GM10248 (cell line): ENCODE data around the gene PHF21B.

ENCODE experiments used
- CTCF ChIA-PET: fragments of 300-600 bp; sonication (Branson Sonifier 250); formaldehyde crosslinking; extraction: SDS; loops from one replicate; lab custom pipeline; 2021; ENCODE audit warnings: antibody characterized with exemption; lab: Yijun Ruan, JAX
- POLR2A ChIA-PET: fragments of 350-650 bp; sonication (Branson Sonifier 250); formaldehyde crosslinking; extraction: SDS; loops from one replicate; lab custom pipeline; 2020; ENCODE audit warnings: antibody characterized with exemption; lab: Yijun Ruan, JAX
- DNase-seq: peaks from one replicate; pipeline ENCODE4 v3.0.0; 2012; ENCODE audit errors: extremely low spot score
- CTCF ChIP-seq: IDR thresholded peaks from 2 replicates; pipeline ENCODE4 v1.5.1; 2012; ENCODE audit warnings: mild to moderate bottlenecking, low read depth; ENCODE audit errors: extremely low read depth, missing control alignments, control extremely low read depth

PHF21B gene

GRCh38 chr22:44892803-44893730, 116.7 kb downstream of the PHF21B start:
- TF ChIP-seq CTCF: no peak
- no peak for DNase-seq
- CTCF ChIA-PET: no interaction called here
- POLR2A ChIA-PET: no interaction called here

- TF ChIP-seq CTCF: no peak
- DNase-seq: no peak
- ChIA-PET CTCF (no interaction called here), POLR2A (no interaction called here)
Observed at GRCh38 chr22:44892243-44892642, 117.6 kb downstream of the PHF21B start.

- ChIA-PET POLR2A (no interaction called here), CTCF (no interaction called here)
- TF ChIP-seq CTCF: no peak
- no peak for DNase-seq
Observed at GRCh38 chr22:44891791-44892190, 118.0 kb downstream of the PHF21B start.

- CTCF ChIA-PET: no interaction called here
Observed at GRCh38 chr22:44891293-44891747, 118.5 kb downstream of the PHF21B start.

GRCh38 chr22:44890416-44891292, 119.2 kb downstream of the PHF21B start:
- POLR2A ChIA-PET: no interaction called here
- no peak for DNase-seq
- no peak for TF ChIP-seq CTCF
- CTCF ChIA-PET: no interaction called here

More at GRCh38 chr22:44891293-44891747, 118.5 kb downstream of the PHF21B start:
- DNase-seq: no peak
- TF ChIP-seq CTCF: no peak
- POLR2A ChIA-PET: no interaction called here

- TF ChIP-seq CTCF: no peak
- POLR2A ChIA-PET: no interaction called here
- CTCF ChIA-PET: no interaction called here
- DNase-seq: no peak
Observed at GRCh38 chr22:44889255-44889878, 120.4 kb downstream of the PHF21B start.
